Activated CD4-positive, alpha-beta T cell treated with anti-CD3 and anti-CD28 coated beads, Interleukin-2, amount 10 ng/mL, durations not matched to agents 7 days and 5 days (primary cell): Measurements from ENCODE around the gene CLDN9. TPM values are rescaled to one million over a fixed set of nuclear protein-coding genes. Genes with fewer than 3 reads are reported as not detected.

ENCODE experiments used
- CTCF ChIA-PET: fragments of 350-600 bp; sonication (Branson Sonifier 250); formaldehyde crosslinking; loops from one replicate; lab custom pipeline; 2021; ENCODE audit warnings: antibody characterized with exemption; lab: Charles Lee
- POLR2A ChIA-PET: fragments of 350-600 bp; sonication (Branson Sonifier 250); formaldehyde crosslinking; loops from one replicate; lab custom pipeline; 2021; ENCODE audit warnings: antibody characterized with exemption; lab: Charles Lee
- DNase-seq: peaks from one replicate; pipeline ENCODE4 v3.0.0-alpha.2; 2020
- H3K27ac Mint-ChIP-seq: one replicate; pipeline ENCODE4 v1.8.0; 2021; ENCODE audit warnings: mild to moderate bottlenecking, moderate library complexity, mixed read lengths
- H3K27me3 Mint-ChIP-seq: one replicate; pipeline ENCODE4 v1.8.0; 2021; ENCODE audit warnings: mixed read lengths
- H3K36me3 Mint-ChIP-seq: one replicate; pipeline ENCODE4 v1.8.0; 2021; ENCODE audit warnings: low read depth, mixed read lengths
- H3K4me1 Mint-ChIP-seq: one replicate; pipeline ENCODE4 v1.8.0; 2021; ENCODE audit warnings: mixed read lengths
- H3K4me3 Mint-ChIP-seq: one replicate; pipeline ENCODE4 v1.8.0; 2021; ENCODE audit warnings: mild to moderate bottlenecking, moderate library complexity, mixed read lengths
- H3K9me3 Mint-ChIP-seq: one replicate; pipeline ENCODE4 v1.8.0; 2021; ENCODE audit warnings: mixed read lengths
- total RNA-seq, 2 experiments: library from RNA; stranded (reverse); gene quantifications; one replicate each; pipeline ENCODE4 v1.2.3, GENCODE V29; 2021

The CLDN9 gene
- total RNA-seq, 2 experiments from 2014 or later: not detected

- no peak for DNase-seq
- POLR2A ChIA-PET: no interaction called here
- CTCF ChIA-PET: interaction anchor here (0.6 to 9.5 kb wide), 6 partner anchors 8 to 94 kb away, joined by 3 to 90 read pairs (median 5); partner anchors contain the start of genes CLDN6, HCFC1R1, IL32 and THOC6
- Mint-ChIP-seq H3K27ac (no peak overlapping the region), H3K4me3 (no peak overlapping the region), H3K4me1 (peaks cover 16% of the 10 kb centered on the region), H3K36me3 (peaks cover 2% of the 10 kb centered on the region), H3K9me3 (no peaks in the 10 kb centered on the region), H3K27me3 (peaks cover 76% of the 10 kb centered on the region)
These were observed 22.7 kb downstream of the CLDN9 start for GRCh38 chr16:3035289-3035971.

GRCh38 chr16:3035972-3036725, 23.4 kb downstream of the CLDN9 start:
- Mint-ChIP-seq H3K27ac (no peak overlapping the region), H3K36me3 (peaks cover 2% of the 10 kb centered on the region), H3K9me3 (no peaks in the 10 kb centered on the region), H3K4me3 (no peak overlapping the region), H3K27me3 (peaks cover 78% of the 10 kb centered on the region), H3K4me1 (peaks cover 14% of the 10 kb centered on the region)
- DNase-seq: no peak
- ChIA-PET CTCF (interaction anchor here (0.7 to 9.5 kb wide), 5 partner anchors 9 to 93 kb away, joined by 3 to 90 read pairs (median 7); partner anchors contain the start of genes CLDN6, HCFC1R1, IL32 and THOC6), POLR2A (no interaction called here)

GRCh38 chr16:3036726-3037315, 24.1 kb downstream of the CLDN9 start, which contains the start of gene BICDL2:
TSS of gene BICDL2 (minus strand) at chr16:3036944. CDS start at chr16:3035496, 1,448 bp downstream.
- Mint-ChIP-seq H3K4me1 (peaks cover 11% of the 10 kb centered on the region), H3K36me3 (peaks cover 2% of the 10 kb centered on the region), H3K27ac (no peak within 1 kb of the TSS), H3K4me3 (no peak within 1 kb of the TSS), H3K27me3 (peaks cover 78% of the 10 kb centered on the region), H3K9me3 (no peaks in the 10 kb centered on the region)
- POLR2A ChIA-PET: no interaction called here
- CTCF ChIA-PET: interaction anchor here (0.7 to 9.5 kb wide), 7 partner anchors 7 to 504 kb away, joined by 3 to 119 read pairs (median 4); partner anchors contain the start of genes CLDN6, HCFC1R1, IL32 and THOC6
- DNase-seq: no peak

GRCh38 chr16:3038256-3038655, 25.5 kb downstream of the CLDN9 start:
- Mint-ChIP-seq H3K27ac (no peak overlapping the region), H3K9me3 (no peaks in the 10 kb centered on the region), H3K4me1 (peaks cover 6% of the 10 kb centered on the region), H3K36me3 (peaks cover 2% of the 10 kb centered on the region), H3K4me3 (no peak overlapping the region), H3K27me3 (peaks cover 72% of the 10 kb centered on the region)
- DNase-seq: no peak
- CTCF ChIA-PET: interaction anchor here (0.7 to 9.4 kb wide), 5 partner anchors 8 to 502 kb away, joined by 3 to 119 read pairs (median 7); partner anchors contain the start of gene TNFRSF12A
- POLR2A ChIA-PET: no interaction called here

- CTCF ChIA-PET: interaction anchor here (0.7 to 9.4 kb wide), 6 partner anchors 9 to 93 kb away, joined by 3 to 119 read pairs (median 6); partner anchors contain the start of gene TNFRSF12A
- no peak overlapping the region for H3K4me3 Mint-ChIP-seq
These were observed 26.2 kb downstream of the CLDN9 start for GRCh38 chr16:3038896-3039295.

GRCh38 chr16:3042376-3042775, 29.7 kb downstream of the CLDN9 start:
- no peaks in the 10 kb centered on the region for H3K9me3 Mint-ChIP-seq
- no peak overlapping the region for H3K4me3 Mint-ChIP-seq
- H3K27me3 Mint-ChIP-seq: peaks cover 66% of the 10 kb centered on the region
- peaks cover 1% of the 10 kb centered on the region for H3K36me3 Mint-ChIP-seq
- ChIA-PET POLR2A (no interaction called here), CTCF (interaction anchor here (0.6 to 9.4 kb wide), 4 partner anchors 12 to 139 kb away, joined by 3 to 119 read pairs (median 6); no protein-coding TSS in a partner anchor)
- no peak for DNase-seq
- no peak overlapping the region for H3K27ac Mint-ChIP-seq
- H3K4me1 Mint-ChIP-seq: peaks cover 12% of the 10 kb centered on the region

More at GRCh38 chr16:3038896-3039295, 26.2 kb downstream of the CLDN9 start:
- peaks cover under 1% of the 10 kb centered on the region for H3K36me3 Mint-ChIP-seq
- peaks cover 70% of the 10 kb centered on the region for H3K27me3 Mint-ChIP-seq
- H3K27ac Mint-ChIP-seq: no peak overlapping the region
- no peak for DNase-seq
- no peaks in the 10 kb centered on the region for H3K9me3 Mint-ChIP-seq
- peaks cover 6% of the 10 kb centered on the region for H3K4me1 Mint-ChIP-seq
- POLR2A ChIA-PET: no interaction called here

- H3K4me3 Mint-ChIP-seq: peak overlapping the region; percentile 76
- ChIA-PET CTCF (interaction anchor here (0.6 to 9.4 kb wide), 6 partner anchors 14 to 140 kb away, joined by 3 to 119 read pairs (median 4); partner anchors contain the start of gene IL32), POLR2A (interaction anchor here (0.8 kb wide), 1 partner anchor 106 kb away, joined by 3 read pairs; no protein-coding TSS in a partner anchor)
- peaks cover 27% of the 10 kb centered on the region for H3K4me1 Mint-ChIP-seq
- H3K36me3 Mint-ChIP-seq: peaks cover 1% of the 10 kb centered on the region
- DNase-seq: no peak
- H3K27me3 Mint-ChIP-seq: peaks cover 53% of the 10 kb centered on the region
- H3K27ac Mint-ChIP-seq: no peak overlapping the region
- no peaks in the 10 kb centered on the region for H3K9me3 Mint-ChIP-seq
These were observed 32.0 kb downstream of the CLDN9 start for GRCh38 chr16:3044708-3045107.

- Mint-ChIP-seq H3K36me3 (peaks cover 5% of the 10 kb centered on the region), H3K27me3 (peaks cover 47% of the 10 kb centered on the region), H3K4me3 (peak within 1 kb of the TSS; percentile 76), H3K9me3 (no peaks in the 10 kb centered on the region), H3K27ac (peak within 1 kb of the TSS; percentile 81), H3K4me1 (peaks cover 38% of the 10 kb centered on the region)
- ChIA-PET CTCF (interaction anchor here (0.7 to 9.4 kb wide), 5 partner anchors 13 to 83 kb away, joined by 3 to 119 read pairs (median 3); no protein-coding TSS in a partner anchor), POLR2A (interaction anchor here (0.5 kb wide), 1 partner anchor 520 kb away, joined by 3 read pairs; no protein-coding TSS in a partner anchor)
- no peak for DNase-seq
These were observed 33.3 kb downstream of the CLDN9 start, which contains the start of gene MMP25 for GRCh38 chr16:3045758-3046640. TSS of gene MMP25 (plus strand) at chr16:3046561. CDS start at chr16:3046918, 357 bp downstream.

- H3K27me3 Mint-ChIP-seq: peaks cover 43% of the 10 kb centered on the region
- CTCF ChIA-PET: interaction anchor here (0.8 to 5.5 kb wide), 6 partner anchors 8 to 19 kb away, joined by 3 to 33 read pairs (median 7); no protein-coding TSS in a partner anchor
- peaks cover 44% of the 10 kb centered on the region for H3K4me1 Mint-ChIP-seq
- peak overlapping the region; percentile 63 for H3K4me3 Mint-ChIP-seq
- no peak for DNase-seq
- POLR2A ChIA-PET: no interaction called here
- H3K27ac Mint-ChIP-seq: peak overlapping the region; percentile 80
- H3K36me3 Mint-ChIP-seq: peaks cover 13% of the 10 kb centered on the region
- no peaks in the 10 kb centered on the region for H3K9me3 Mint-ChIP-seq
These were observed 34.1 kb downstream of the CLDN9 start for GRCh38 chr16:3046641-3047386.

- POLR2A ChIA-PET: no interaction called here
- H3K27ac Mint-ChIP-seq: peak overlapping the region; percentile 71
- CTCF ChIA-PET: interaction anchor here (0.8 to 5.5 kb wide), 9 partner anchors 8 to 82 kb away, joined by 3 to 33 read pairs (median 4); no protein-coding TSS in a partner anchor
- H3K4me3 Mint-ChIP-seq: peak overlapping the region; percentile 63
- H3K9me3 Mint-ChIP-seq: no peaks in the 10 kb centered on the region
- peaks cover 48% of the 10 kb centered on the region for H3K4me1 Mint-ChIP-seq
- H3K36me3 Mint-ChIP-seq: peaks cover 17% of the 10 kb centered on the region
- no peak for DNase-seq
- peaks cover 40% of the 10 kb centered on the region for H3K27me3 Mint-ChIP-seq
These were observed 34.6 kb downstream of the CLDN9 start for GRCh38 chr16:3047387-3047720.
